GM19324 (cell line): ENCODE data around the gene SCARF2.
"Not testable (repeated sequence)": the region's sequence is repeated elsewhere in the genome, so short reads cannot be mapped to it uniquely, and the experiment has no call there.

Source experiments
- ATAC-seq: cut with Tn5 transposase; IDR thresholded peaks from one replicate; pipeline ENCODE4 v1.9.1; 2021; ENCODE audit warnings: mild to moderate bottlenecking, moderate library complexity; ENCODE audit not compliant: unreplicated experiment, low FRiP score

SCARF2 gene

DNA sequence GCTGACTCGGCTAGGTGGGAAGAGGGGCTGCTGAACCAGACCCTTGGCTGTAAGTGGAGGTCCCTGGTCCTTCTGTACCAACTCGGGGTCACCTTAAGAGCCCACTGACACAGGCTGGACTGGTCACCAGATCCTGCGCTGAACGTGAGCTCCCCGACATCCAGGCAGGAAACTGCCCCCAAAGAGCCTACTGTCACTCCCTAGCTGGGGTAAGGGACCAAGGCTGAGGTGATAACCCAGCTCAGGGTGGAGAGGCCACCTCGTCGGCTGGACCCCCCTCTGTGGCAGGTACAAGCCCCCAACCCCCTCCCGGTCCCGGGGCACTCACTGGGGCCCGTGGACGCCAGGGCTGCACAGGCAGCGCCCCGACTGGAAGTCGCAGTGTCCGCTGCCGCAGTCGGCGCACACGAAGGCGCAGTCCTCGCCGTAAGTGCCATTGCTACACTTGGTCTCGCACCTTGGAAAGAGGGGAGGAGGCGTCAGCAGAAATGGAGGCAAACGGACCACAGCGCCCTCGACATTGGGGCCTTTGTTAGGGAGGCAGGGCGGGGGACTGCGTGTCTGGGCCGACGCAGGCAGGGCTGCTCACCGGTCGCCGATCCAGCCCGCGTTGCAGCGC is 7.4 kb downstream of the SCARF2 start:
- ATAC-seq, result no peak

DNA sequence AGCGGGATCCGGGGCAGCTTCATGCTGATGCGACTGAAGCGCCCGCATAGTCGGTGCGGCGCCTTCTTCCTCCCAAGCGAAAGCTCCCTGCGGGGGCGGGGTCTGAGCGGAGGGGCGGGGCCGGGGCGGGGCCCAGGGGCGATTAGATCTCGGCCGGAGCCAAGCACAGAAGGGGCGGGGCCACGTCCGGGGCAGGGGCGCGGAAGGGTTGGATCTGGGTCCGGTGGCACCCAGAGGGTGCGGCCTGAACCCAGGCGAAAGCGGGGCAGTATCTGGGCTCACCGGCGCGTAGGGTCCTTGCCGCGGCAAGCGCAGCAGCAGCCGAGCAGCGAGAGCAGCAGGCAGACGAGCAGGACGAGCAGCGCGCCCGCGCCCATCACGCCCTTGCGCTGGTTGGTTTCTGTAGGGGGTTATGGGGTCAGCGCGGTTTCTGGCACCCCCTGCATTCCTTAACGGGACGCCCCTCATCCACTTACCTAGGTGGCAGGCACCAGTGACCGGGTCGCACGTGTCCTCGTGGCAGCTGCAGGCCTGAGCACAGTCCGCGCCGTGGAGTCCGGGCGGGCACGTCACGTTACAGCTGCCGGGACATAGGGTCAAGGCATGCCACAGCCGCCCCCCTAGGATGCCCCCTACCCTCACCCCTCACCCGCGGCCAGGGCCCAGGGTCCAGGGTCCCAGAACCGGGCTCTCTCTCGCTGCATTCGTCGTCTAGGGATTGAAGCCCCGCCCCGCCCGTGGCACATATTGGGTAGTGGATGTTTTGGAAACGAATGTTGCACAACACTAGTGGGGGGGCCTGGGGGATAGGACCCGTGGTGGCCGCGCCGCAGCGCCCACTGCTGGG is 8.1 kb downstream of the SCARF2 start:
- no peak for ATAC-seq

DNA sequence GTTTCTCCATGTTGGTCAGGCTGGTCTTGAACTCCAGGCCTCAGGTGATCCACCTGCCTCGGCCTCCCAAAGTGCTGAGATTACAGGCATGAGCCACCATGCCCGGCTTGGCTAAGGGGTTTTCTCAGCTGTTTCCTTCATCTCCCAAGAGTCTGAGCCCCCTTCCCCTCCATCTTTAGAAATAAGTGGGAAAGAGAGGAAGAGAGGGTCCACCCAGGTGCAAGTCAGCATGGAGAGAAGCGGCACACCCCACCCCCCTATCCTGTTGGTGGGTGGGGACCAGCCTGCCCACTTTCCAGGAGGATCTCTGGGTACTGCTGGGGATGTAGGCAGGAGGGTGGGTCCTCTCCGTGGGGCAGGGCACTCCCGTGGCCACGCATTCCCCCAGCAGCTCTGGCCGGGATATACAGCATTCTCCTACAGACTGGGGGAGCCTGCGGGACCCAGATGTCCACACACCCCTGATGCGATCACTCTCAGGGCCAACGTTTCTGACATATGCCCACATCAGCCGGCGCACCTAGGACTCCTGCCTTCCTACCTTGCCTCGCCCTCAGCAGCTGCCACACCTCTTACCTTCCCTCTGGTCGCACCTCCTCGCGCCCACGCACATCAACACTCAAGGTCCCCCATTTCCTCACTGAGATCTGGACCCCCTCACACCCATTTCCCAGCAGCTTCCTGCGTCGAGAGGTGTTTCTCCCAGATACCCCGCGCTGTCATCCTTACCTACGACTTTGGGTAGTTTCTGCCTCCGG is 8.9 kb downstream of the SCARF2 start:
- ATAC-seq, result no peak

DNA sequence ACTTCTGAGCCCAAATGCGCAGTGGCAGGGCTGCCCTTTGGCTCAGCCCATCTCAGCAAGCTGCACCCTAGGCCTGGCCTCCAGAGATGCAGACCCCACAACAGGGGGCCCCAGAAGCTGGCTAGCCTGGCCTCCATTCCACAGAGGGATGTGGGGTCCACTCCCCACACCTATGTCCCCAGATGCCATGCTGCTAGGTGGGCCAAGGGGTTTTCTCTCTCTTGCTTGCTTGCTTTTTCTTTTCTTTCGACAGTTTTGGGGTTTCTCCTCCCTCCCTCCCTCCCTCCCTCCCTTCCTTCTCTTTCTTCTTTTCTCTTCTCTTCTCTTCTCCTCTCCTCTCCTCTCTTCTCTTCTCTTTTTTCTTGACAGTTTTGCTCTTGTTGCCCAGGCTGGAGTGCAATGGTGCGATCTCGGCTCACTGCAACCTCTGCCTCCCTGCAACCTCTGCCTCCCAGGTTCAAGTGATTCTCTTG is 9.6 kb downstream of the SCARF2 start:
- no peak for ATAC-seq

DNA sequence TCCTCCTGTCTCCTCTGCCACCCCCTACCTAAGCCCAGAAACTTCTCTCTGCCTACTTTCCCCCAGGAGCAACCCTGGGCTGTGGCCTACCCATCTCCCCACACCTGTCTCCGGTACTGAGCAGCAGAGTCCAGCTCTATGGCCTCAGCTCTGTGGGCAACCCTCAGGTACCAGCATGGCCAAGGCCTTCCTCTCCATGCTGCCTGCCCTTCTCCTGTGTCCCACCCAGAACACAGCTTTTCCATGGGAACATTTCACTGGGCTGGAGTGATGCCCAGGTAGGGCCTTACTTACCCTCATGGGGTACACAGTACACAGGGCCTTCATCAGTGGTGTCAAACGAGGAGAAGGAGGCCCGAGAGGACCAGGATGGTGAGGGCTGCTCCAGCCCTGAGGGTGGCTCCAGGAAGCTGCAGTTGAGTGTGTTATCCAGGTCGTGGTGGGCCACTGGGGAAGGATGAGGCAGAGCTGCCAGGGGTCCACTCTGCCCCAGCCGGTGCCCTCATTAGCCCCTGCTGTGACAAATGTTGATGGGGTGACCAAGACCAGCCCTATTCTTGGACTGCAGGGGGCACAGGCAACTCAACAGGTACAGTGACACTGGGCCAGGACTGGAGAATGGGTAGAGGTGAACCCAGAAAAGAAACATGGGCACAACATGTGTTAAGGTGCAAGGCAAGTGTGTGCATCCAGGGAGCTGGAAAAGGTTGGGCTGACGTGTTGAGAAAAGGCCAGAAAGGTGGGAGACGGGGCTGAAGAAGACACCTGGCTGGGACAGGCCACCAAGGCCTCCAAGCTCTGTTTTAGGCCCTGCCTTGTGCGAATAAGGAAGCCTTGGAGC is 10.3 kb downstream of the SCARF2 start:
- ATAC-seq, result no peak

GRCh38 chr22:20426259-20426615 is 11.4 kb downstream of the SCARF2 start:
- ATAC-seq, result no peak

GRCh38 chr22:20425566-20426258 is 11.9 kb downstream of the SCARF2 start:
- ATAC-seq, result no peak

DNA sequence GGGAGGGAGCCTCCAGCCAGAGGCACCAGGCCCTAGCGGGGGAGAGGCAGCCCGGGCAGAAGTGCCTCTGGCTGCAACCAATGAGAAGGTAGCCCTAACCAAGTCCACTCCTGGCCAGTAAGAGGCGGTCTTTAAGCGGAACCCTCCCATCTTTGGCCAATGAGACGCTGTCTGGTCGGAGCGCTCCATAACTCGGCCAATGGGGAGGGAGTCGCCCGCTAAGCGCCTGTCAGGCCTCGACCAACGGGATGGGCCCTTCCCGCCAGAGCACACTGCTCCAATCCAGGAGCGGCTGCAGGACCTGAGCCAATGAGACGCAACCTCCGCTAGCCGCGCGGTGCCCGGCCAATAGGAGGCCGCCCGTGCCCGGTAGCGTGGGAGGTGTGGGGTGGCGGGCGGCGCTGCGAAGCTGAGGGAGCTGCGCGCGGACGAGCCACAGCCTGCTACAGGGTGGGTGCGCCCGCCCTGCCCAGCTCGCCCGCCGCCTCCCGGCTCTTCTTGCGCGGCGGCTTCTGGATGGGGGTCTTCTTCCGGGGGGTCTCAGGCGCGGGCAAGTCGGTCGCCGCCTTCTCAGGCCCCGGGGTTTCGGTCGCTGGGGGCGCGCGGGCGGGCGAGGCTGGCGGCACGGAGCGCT is 12.6 kb downstream of the SCARF2 start:
- ATAC-seq, result no peak

- ATAC-seq, result no peak
These were observed 13.1 kb downstream of the SCARF2 start for GRCh38 chr22:20424568-20424931.

- no peak for ATAC-seq
These were observed 13.6 kb downstream of the SCARF2 start for GRCh38 chr22:20423906-20424551.

- ATAC-seq, result no peak
These were observed 14.4 kb downstream of the SCARF2 start for GRCh38 chr22:20423008-20423905.

- no peak for ATAC-seq
These were observed 15.2 kb downstream of the SCARF2 start for GRCh38 chr22:20422271-20423007.

DNA sequence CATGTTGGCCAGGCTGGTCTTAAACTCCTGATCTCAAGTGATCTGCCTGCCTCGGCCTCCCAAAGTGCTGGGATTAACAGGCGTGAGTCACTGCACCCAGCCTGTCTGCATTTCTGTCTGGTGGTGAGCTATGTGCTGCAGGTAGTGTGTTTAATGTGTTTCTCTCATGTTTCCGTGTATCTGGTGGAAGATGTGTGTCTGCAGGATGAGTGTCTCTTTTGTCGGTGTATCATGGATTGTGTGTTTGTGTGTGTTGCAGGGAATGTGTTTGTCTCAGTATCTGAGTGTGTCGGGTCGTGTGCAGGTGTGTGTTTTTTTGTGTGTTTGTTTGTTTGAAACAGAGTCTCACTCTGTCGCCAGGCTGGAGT is 16.1 kb downstream of the SCARF2 start:
- no peak for ATAC-seq

DNA sequence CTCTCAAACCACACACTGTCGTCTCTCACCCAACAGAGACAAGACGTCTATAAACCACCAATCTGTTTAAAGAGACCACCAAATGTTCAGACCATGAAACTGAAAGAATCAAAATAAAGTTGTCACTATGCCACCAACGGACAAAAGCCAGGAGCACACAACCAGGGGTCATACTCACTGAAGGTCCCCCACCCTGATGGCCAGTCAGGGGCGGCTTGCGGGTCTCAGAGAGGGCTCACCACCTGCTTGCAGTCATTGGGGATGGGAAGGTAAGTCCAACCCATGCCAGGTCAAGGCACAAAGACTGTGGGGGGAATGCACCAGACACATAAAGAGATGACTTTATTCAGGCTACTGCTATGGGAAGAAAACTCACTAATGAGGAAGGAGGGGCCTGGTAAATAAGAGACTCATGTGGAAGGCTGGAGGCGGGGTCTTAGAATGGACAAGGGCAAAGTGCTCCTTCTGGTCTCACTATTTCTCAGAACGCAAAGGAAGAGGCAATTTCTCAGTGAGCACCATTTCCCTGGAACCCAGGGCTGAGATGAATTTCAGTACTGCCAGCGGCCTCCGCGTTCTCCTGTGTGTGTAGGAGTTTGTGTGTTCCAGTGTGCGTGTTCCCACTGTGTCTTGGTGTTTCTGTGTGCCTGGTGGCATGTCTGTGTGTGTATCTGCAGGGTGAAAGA is 17.3 kb downstream of the SCARF2 start:
- ATAC-seq, result no peak

- no peak for ATAC-seq
These were observed 18.0 kb downstream of the SCARF2 start for GRCh38 chr22:20419664-20419951.

DNA sequence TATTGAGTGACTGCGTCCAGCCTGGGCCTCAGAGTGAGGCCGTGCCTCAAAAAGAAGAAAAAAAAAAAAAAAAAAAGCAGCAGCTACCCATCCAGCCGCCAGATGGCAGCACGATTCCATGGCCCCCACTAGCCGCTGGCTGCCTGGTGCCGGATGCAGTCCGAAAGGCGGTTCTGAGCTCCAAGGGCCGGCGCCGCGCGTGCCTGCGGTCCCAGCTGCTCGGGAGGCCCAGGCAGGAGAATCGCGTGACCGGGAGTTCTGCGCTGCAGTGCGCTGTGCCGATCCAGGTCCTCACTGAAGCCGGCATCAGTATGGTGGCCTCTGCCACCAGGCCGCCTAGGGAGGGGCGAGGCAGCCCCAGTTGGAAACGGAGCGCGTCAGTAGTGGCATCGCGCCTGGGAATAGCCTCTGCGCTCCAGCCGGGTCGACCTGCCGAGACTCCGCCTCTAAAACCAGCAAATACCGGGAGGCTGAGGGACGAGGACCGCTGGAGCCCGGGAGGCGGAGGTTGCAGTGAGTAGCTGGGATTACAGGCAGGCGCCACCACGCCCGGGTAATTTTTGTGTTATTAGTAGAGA is 19.3 kb downstream of the SCARF2 start:
- peak; percentile 59 for ATAC-seq

DNA sequence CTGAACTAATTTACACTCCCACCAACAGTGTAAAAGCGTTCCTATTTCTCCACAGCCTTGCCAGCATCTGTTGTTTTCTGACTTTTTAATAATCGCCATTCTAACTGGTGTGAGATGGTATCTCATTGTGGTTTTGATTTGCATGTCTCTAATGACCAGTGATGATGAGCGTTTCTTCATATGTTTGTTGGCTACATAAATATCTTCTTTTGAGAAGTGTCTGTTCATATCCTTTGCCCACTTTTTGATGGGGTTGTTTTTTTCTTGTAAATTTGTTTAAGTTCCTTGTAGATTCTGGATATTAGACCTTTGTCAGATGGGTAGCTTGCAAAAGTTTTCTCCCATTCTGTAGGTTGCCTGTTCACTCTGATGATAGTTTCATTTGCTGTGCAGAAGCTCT is 21.9 kb downstream of the SCARF2 start:
- not testable (repeated sequence) for ATAC-seq
